Stimulated activated CD8-positive, alpha-beta memory T cell treated with anti-CD3 and anti-CD28 coated beads, Interleukin-4, amount 100 ng/mL, for 1 hour (primary cell): Measurements from ENCODE around the gene PKDCC.
A peak's percentile ranks its signal among the peaks of the same experiment; 100 is the strongest.

Source experiments
- DNase-seq, 2 donors: peaks; one replicate each; pipeline ENCODE4 v3.0.0-alpha.2; 2020; ENCODE audit warnings: low read depth in 2 of 2, low spot score in 1 of 2

Gene PKDCC

DNA sequence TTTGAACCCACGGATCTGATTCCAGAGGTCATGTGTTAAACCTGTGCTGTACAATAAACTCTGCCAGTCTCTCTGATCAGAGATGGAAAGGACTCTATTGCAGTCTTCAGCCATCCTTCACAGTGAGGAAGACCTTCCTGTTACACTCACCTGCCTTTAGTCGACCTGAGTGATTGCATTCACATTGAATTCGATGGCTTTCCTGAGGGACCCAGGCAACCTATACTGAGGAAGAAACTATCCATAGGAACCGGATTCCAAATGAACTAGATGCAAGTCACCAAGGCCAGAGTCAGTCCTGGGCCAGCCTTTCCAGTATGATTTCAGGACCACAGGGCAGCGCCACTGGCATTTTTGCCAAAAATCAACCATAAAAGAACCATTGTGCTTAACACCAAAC is 56.8 kb downstream of the PKDCC start:
- no peak for DNase-seq

DNA sequence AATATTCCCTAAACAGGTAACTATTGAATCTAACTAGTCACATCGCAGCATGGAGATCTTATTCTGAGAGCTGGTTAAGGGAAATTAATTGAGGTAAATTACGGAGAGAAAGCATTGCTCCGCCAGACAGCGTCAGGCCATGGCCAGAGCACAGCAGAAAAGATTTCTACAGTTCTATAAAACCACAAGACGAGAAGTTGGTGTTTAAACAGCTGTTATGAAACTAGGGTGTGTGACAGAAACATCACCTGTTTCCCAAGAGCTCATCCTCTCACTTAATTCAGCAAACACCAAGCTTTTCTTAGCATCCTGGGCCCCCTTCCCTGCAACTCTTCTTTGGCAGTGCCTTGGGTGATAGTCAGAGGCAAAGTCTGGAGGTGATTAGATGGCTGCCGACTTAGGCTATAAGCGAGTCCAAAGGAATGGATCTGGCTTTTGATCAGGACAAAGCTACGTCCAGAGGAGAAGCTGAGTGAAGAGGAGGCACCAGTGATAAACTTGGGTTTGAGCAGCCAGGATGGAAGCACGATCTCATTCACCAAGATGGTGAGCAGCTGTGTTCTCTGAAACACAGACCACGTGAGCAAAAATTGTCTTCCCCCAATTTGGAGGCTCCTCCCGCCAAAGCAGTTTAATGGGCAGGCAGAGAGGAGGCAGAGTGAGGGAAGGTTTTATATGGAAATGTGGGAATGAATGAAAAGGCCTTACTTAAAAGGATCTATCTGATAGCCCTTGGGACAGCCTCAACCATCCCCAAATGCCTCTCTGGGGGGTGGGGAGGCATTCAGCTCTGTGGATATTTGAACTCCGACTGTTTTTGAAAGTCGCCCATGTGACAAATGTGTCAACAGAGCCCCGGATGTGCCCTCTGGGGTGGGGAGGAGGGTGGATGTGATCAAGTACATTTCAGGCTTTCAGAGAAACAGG is 57.8 kb downstream of the PKDCC start:
- peak in 1 of 2 donors; percentile 51 for DNase-seq

DNA sequence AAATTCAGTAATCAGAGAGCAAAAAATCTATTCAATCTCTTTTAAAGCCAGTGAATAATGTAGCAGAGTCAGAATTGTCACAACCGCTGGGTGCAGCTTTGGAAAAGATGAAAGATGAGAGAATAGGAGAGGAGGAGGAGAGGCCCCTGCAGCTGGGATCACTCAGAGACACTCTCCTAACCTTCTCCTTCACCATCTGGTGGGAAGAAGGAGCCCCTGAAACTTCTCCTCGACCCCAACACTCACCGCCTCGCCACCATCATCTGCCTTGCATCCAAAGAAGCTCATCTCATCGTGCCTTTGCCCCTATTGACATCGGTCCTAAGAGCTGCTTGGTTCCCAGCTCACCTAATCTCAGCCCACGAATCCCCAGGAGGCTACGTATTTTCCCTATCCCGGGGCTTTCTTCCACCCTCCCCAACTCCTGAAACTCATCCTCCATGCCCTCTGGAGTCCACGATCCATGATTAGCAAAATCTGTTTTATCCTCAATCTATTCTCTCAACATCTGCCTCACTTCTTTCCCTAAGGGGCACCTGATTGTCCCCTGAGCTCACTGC is 58.5 kb downstream of the PKDCC start:
- no peak for DNase-seq

DNA sequence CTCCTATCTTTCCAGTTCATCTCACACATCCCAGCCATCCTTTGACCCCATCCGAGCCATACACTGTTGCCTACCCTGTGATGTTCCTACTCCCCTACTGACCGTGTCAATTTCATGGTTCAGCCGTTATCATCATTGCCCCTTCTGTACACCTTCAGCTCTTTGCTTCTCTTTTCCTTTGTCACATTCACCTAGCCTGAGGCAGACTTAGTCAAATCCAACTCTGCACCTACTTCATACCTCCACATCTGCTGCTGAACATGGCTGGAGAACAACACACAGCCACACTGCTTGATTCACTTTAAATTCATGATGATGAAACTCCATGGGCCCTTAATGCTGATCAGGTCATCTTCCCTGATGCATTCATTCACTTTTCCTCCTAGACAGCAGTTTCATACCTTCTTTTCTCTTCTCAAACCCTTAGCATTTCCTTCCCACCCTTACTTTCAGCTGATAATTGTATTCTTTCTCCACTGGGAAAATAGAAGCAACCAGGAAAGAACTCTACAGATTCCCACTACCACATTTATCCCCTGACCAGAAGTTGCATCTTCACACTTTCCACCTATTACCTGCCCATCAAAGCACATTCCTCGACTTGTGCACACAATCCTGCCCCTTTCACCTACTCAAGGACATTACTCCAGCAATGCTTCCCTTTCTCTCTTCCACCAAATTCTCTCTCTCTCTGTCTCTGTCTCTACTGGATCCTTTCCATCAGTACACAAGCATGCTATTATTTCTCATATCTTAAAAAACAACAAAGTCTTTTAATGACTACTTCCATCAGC is 59.6 kb downstream of the PKDCC start:
- no peak for DNase-seq
